Measurements from ENCODE around the gene BAZ2B. TPM values are rescaled to one million over a fixed set of nuclear protein-coding genes. Genes with fewer than 3 reads are reported as not detected.

BAZ2B gene
- total and polyA plus RNA-seq, 7 donors = 7.6 to 156 (median 105) TPM

DNA sequence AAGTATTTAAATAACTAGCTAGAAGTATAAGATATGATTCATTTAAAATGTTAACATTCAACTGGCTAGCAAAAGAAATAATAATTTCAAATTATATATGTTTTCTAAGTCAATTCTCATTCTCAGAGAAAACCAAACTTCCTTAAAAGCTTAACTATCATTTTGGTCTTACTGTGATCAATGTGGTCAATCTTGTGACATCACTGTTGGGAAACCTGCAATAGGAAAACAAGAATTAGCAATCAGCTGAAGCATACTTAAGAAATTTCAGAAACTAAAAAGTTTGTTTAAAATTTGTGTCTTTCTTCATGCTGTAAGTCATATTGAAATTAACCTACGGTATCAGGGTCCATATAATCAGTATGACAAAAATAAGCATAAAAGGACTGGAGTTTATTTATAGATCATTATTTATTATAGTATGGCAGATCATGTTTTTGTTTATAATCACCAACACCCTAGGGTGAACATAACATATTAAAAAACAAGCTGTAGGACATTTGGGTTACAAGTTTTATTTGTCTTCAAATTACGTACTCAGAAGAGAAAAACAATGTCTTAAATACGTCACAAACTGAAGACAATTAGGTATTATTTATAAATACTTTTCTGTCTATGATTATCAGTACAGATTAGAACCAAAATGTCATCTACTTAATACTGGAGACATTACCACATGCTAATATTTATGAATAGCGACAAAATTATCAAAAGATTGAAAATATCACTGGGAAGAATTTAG lies 60.5 kb downstream of the BAZ2B start:
- no peaks in the 10 kb centered on the region for H3K36me3 ChIP-seq
- no peak for DNase-seq
- WGBS, 2 donors = 93 to 98% methylated on average over 4 of the region's 4 CpGs
- TF ChIP-seq EP300 (IDR thresholded peaks at IDR 0.05) (no peak), POLR2AphosphoS5 (IDR thresholded peaks at IDR 0.05) (no peak)
- H3K4me3 ChIP-seq = no peak overlapping the region
- intact Hi-C loops (cut with DNase I) = loop anchor here (10.0 kb wide), 1 partner anchor 159 kb away; the partner anchor contains the start of gene MARCHF7
- H3K9me3 ChIP-seq = no peaks in the 10 kb centered on the region
- no peaks in the 10 kb centered on the region for H3K27me3 ChIP-seq
- peaks cover 0 to 16% (median 9%) of the 10 kb centered on the region in 4 donors for H3K4me1 ChIP-seq
- no peak overlapping the region for H3K27ac ChIP-seq

DNA sequence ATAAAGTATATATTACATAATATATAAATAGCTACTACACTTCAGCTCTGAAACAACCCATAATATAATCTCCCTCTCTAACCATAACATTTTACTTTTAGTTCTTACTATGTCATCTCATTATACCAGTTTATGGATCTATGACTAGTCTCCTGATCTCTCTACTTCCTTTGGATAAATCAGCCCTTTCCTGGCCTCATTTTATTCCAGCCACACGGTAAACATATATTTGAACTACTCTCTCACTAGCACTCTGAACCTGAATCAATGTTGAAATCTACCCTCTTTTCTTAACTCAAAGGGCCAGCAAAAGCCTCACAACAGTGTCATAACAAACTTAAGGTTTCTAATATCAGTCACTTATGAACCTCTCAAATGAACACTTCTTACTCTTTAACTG lies 62.6 kb downstream of the BAZ2B start:
- WGBS, 2 donors = 23 to 62% methylated on average over 1 of the region's 1 CpG
- no peaks in the 10 kb centered on the region for H3K27me3 ChIP-seq
- no peak overlapping the region for H3K4me3 ChIP-seq
- peaks cover 0 to 6% (median 2%) of the 10 kb centered on the region in 4 donors for H3K4me1 ChIP-seq
- no peak for TF ChIP-seq POLR2AphosphoS5 (IDR thresholded peaks at IDR 0.05)
- no peak for TF ChIP-seq EP300 (IDR thresholded peaks at IDR 0.05)
- TF ChIP-seq, protein P1, sequence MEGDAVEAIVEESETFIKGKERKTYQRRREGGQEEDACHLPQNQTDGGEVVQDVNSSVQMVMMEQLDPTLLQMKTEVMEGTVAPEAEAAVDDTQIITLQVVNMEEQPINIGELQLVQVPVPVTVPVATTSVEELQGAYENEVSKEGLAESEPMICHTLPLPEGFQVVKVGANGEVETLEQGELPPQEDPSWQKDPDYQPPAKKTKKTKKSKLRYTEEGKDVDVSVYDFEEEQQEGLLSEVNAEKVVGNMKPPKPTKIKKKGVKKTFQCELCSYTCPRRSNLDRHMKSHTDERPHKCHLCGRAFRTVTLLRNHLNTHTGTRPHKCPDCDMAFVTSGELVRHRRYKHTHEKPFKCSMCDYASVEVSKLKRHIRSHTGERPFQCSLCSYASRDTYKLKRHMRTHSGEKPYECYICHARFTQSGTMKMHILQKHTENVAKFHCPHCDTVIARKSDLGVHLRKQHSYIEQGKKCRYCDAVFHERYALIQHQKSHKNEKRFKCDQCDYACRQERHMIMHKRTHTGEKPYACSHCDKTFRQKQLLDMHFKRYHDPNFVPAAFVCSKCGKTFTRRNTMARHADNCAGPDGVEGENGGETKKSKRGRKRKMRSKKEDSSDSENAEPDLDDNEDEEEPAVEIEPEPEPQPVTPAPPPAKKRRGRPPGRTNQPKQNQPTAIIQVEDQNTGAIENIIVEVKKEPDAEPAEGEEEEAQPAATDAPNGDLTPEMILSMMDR (IDR thresholded peaks at IDR 0.05) = no peak
- TF ChIP-seq POLR2A (IDR thresholded peaks at IDR 0.05) = no peak
- DNase-seq = no peak
- intact Hi-C loops (cut with DNase I) = loop anchor here (10.0 kb wide), 1 partner anchor 161 kb away; the partner anchor contains the start of gene MARCHF7
- H3K9me3 ChIP-seq = no peaks in the 10 kb centered on the region
- no peaks in the 10 kb centered on the region for H3K36me3 ChIP-seq
- H3K27ac ChIP-seq = no peak overlapping the region

DNA sequence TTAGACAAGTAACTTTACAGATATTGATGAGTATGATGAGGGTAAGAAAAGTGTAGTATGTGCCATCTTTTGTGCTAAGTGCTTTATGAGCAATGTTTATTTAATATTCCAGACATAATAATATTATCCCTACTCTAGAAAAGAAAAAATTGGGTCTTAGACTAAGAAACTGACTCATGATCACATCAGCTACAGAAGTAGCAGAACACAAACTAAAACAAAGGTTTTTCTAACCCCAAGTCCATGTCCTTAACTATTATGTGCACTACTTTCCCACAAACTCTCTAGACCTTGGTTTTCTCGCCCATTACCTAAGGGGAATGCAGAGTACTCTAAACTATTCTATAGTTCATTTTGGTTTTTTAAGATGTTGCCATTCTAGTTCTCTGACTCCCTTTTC lies 64.5 kb downstream of the BAZ2B start:
- H3K36me3 ChIP-seq = no peaks in the 10 kb centered on the region
- H3K4me1 ChIP-seq = peaks cover 0 to 11% (median 6%) of the 10 kb centered on the region in 4 donors
- H3K9me3 ChIP-seq = no peaks in the 10 kb centered on the region
- intact Hi-C loops (cut with DNase I) = loop anchor here (10.0 kb wide), 1 partner anchor 163 kb away; the partner anchor contains the start of gene MARCHF7
- TF ChIP-seq EP300 (IDR thresholded peaks at IDR 0.05) = no peak
- TF ChIP-seq, protein P1 (IDR thresholded peaks at IDR 0.05) = no peak
- no peak for TF ChIP-seq POLR2A (IDR thresholded peaks at IDR 0.05)
- no peak overlapping the region for H3K27ac ChIP-seq
- 97% methylated on average over 1 of the region's 1 CpG for WGBS, 2 donors
- H3K27me3 ChIP-seq = no peaks in the 10 kb centered on the region
- DNase-seq = no peak
- H3K4me3 ChIP-seq = no peak overlapping the region

DNA sequence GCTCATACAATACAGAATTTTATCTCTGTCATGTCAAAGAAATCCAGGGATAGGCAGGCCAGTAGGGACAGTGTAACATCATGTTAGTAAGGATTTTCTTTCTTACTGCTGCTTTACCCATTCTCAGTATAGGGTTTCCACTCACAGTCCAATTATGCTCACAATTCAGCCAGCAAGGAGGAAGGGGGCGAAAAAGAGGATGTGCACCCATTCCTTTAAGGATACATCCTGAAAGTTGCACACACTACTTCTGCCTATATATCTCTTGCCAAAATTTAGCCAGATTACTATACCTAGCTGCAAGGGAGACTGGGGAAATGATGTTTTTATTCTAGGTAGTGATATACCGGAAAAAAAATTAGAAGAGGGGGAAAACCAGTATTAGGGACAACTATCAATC lies 66.1 kb downstream of the BAZ2B start:
- DNase-seq = no peak
- H3K9me3 ChIP-seq = no peaks in the 10 kb centered on the region
- intact Hi-C loops (cut with DNase I) = loop anchor here (10.0 kb wide), 1 partner anchor 165 kb away; the partner anchor contains the start of gene MARCHF7
- TF ChIP-seq, protein P1 (IDR thresholded peaks at IDR 0.05) = no peak
- TF ChIP-seq EP300 (IDR thresholded peaks at IDR 0.05) = no peak
- no peak for TF ChIP-seq POLR2A (IDR thresholded peaks at IDR 0.05)
- no peak for TF ChIP-seq POLR2AphosphoS5 (IDR thresholded peaks at IDR 0.05)
- no peaks in the 10 kb centered on the region for H3K27me3 ChIP-seq
- H3K27ac ChIP-seq = no peak overlapping the region
- H3K36me3 ChIP-seq = no peaks in the 10 kb centered on the region
- peaks cover 0 to 13% (median 10%) of the 10 kb centered on the region in 4 donors for H3K4me1 ChIP-seq
- WGBS, 2 donors = 94 to 98% methylated on average over 2 of the region's 2 CpGs
- H3K4me3 ChIP-seq = no peak overlapping the region

DNA sequence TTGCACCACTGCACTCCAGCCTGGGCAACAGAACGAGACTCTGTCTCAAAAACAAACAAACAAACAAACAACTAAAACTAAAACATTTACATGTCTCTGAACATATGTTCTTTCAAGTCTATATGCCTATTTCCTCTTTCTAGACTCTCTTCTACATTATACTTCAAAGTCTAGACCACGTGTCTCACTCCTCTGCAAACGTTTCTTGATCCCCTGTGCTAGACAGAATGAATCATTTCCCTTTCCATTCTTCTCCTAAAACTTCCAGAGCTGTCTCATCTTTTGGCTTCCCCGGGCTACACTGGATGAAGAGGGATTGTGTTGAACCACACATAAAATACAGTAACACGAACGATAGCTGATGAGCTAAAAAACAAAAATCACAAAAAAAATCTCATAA lies 67.1 kb downstream of the BAZ2B start:
- Histone ChIP-seq H3K9me3 (no peaks in the 10 kb centered on the region), H3K36me3 (no peaks in the 10 kb centered on the region), H3K4me1 (peaks cover 0 to 13% (median 10%) of the 10 kb centered on the region in 4 donors), H3K27me3 (no peaks in the 10 kb centered on the region), H3K27ac (no peak overlapping the region), H3K4me3 (no peak overlapping the region)
- intact Hi-C loops (cut with DNase I) = no loop called here
- TF ChIP-seq POLR2A (IDR thresholded peaks at IDR 0.05) (no peak), POLR2AphosphoS5 (IDR thresholded peaks at IDR 0.05) (no peak), EP300 (IDR thresholded peaks at IDR 0.05) (no peak)
- TF ChIP-seq, protein P1 (IDR thresholded peaks at IDR 0.05) = no peak
- WGBS, 2 donors = 76 to 87% methylated on average over 6 of the region's 6 CpGs
- no peak for DNase-seq

Measured in sigmoid colon (tissue), 7 donors.